ENCODE data around the gene SAP30. TPM values are rescaled to one million over a fixed set of nuclear protein-coding genes. Genes with fewer than 3 reads are reported as not detected.

The SAP30 gene
- total RNA-seq, 4 donors from 2014 or later, result 27.7 to 88.5 (median 49.1) TPM

Other genes starting within 250 kb of the SAP30 start
- gene GALNT7, start 202.1 kb upstream of the SAP30 start, total RNA-seq, result 10 to 100 TPM in 1 of 4 donors, 1 to 10 TPM in 3; 8.7 to 22.4 (median 9.7) TPM
- gene HMGB2, start 36.6 kb upstream of the SAP30 start, total RNA-seq, result 10 to 100 TPM; 63.3 to 83.4 (median 72.4) TPM
- gene SCRG1, start 28.2 kb downstream of the SAP30 start, total RNA-seq, result 1 to 10 TPM in 1 of 4 donors, under 1 TPM in 3; 0.21 to 2.2 (median 0.59) TPM
- 1 to 10 TPM; 1.9 to 5.1 (median 3.6) TPM for gene HAND2, start 159.3 kb downstream of the SAP30 start, total RNA-seq